HG03159 (cell line): Measurements from ENCODE around the gene DCTN3.

Source experiments
- ATAC-seq: cut with Tn5 transposase; IDR thresholded peaks from one replicate; pipeline ENCODE4 v1.9.1; 2021; ENCODE audit warnings: mild to moderate bottlenecking, moderate library complexity; ENCODE audit not compliant: unreplicated experiment

The DCTN3 gene

DNA sequence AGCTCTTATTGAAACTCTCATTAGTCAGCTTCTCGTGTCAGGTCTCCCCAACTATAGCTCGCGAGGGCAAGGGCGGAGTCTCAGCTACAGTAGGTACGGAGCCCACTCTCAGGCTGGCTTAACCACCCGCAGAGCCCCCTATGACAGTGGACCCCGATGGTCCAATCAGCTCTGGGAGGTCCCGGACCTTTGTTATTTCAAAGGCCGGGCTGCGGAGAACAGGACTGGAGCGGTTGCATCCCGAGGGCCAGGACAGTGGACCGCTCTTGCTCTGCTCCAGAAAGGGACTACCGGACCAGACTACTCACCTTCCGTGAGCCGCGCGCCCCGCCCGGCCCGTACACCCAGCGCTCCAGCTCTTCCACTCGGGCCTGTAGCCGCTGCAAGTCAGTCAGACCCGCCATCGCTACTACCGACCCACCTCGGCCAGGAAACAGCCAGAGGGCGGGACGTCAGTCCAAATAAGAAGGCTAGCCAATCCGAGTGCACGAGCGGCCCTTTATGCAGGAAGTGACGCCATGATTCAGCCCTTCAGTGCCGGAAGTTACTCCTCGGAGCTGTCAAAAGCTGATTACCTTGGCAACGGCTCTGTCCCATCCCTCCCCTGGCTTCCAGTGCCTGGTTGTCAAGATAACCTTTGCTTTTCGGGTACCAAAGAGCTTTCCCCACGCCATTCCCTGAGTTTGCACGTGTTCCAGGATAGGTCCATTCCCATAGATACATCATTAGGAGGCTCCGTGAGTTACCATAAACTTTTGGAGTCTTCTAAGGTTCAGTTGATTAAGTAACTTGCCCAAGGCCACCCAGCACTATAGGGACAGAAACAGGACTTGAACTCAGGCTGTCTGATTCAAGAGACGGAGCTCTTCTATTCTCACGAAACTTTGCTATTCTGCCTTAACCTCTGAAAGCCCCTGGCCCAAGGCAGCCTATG is at the start of gene DCTN3:
Gene DCTN3 (minus strand): TSS at position 435 of the 934 bp plus-strand sequence. CDS start 31 bp downstream, at position 404.
- ATAC-seq, result peak; percentile 98

DNA sequence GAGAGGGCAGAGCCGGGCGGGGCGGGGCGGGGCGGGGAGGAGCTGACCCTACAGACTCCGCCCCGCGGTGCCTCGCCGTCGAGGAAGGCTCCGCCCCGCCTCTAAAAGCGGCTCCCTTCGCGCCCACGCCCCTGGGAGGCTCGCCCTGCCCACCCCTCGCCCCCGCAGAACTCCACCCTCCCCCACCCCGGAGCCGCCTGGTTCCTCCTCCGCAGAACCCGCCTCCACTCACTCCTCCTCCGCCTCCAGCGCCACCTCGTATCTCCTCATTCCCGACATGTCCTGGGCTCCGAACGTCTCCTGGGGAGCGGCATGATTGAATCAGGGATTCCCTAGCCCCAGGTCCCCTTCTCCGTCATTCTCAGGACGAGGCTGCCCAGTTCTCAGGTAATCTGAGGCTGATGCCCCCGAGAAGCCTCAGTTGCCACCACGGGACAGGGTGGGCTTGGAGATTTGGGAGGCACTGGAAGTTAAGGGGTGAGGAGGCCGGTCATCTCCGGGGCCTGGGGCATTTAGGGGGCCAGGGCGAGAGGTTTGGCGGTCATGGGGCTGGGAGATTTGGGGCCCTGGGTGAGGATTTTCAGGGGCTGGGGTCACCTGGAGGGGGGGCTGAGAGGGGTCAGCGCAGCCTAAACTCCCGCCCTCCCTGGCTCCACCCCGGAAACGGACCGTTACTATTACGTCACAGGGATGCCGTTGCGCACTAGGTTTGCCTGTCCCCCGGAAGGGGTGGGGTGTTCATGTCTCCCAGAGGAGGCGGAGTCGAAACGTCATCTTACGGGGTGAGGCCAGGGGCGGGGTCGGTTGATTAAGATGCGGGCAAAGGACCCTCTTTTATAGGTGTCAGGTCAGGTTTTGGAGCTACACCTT is 45.3 kb upstream of the DCTN3 start:
- ATAC-seq, result peak; percentile 59

DNA sequence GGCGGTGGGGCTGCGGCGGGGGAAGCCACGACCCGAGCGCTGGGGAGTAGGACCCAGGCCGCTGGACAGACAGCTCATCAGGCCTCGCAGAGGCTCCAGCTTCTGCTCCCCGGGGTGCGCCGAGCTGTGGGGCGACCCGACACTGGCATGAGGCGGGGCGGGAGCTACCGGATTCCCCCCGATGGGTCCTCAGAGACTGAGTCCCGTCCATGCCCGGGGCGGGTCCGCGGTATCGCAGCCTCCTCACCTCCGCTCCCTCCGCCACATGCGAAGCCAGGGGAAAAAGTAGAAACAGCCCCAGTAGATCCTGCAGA is 44.7 kb upstream of the DCTN3 start:
- peak; percentile 13 for ATAC-seq

DNA sequence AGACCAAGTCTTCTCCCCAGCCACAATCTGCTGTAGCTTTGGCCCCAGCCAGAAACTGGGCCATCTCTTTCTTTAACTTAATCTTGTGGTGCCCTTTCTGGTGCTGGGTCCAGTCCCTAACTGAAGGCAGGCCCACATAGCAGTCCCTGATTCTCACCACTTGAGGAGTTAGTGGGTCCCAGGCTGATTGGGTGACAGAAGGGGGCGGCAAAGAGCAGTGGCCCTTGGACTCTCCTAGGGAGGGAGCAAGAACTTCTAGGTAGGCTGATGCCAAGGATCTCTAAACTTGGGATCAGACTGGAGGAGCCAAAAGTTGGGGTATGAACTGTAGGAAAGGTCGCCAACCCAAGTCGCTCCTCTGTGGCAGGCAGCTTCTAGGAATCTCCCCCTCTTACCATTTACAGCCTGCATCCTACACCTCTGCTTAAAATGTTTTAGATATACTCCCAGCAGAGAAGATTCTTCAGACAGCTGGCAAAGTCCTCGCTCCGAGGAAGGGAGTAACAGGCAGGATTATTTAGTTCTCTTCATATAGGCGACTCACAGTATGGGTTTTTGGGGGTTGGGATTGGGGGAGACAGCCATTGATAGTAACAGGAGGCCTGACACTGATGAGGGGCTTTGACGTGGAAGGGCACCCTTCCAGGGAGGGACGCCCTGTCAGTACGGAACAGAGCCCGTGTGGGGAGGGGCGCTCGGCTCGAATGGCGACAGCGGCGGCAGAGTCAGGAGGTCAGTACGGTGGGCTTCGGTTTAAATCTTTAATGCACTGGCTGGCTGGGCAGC is 44.2 kb upstream of the DCTN3 start:
- peak; percentile 60 for ATAC-seq

DNA sequence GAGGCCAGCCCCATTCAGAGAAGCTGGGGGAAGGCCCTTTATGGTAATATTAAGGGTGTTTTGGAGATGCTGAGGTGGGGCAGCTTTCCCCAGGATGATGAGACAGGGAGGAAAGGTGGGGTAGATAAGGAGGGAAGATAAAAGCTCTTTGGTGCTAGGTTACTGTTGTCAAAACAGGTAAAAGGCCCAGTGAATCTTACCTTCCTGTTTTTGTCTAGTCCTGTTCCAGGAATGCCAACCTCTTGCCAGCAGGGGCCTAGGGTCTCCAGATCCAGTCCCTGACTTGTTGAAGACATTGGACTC is 43.0 kb upstream of the DCTN3 start:
- ATAC-seq, result no peak

DNA sequence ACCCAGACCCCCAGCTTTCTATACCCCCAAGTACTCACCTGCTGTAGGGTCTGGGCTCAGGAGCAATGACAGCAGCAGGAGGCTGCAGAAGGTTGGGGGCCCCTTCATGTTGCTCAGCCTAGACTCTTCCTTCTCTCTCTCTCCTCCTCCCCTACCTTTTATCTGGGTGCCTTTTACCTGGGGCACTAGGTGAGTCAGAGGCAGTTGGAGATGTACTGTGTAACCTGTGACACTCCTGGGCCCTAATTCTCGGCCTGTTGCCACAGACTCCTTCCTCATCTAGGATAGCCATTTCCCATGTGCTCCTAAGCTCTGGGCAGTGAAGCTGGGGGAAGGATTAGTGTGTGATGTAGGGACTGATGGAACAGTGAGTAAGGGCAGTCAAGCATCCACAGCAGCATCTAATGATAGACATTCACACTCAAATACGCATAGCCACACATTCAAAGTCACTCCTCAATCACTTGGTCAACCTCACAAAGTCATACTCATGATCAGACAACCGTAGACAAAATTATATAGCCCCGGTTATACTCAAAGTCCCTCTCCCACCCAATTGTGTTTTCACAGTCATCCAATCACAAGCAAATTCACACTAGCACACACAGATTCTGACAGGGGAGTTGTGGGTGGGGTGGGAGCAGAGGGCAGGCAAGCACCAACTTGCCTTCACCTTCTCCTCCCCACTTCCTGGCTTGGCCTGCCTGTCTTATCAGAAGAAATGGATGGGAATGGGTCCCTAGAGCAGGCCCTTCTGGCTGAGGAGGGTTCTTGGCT is 42.4 kb upstream of the DCTN3 start, which contains the start of gene CCL27:
Gene CCL27 (minus strand): TSS at position 132 of the 777 bp plus-strand sequence. CDS start 24 bp downstream, at position 108.
- no peak for ATAC-seq

DNA sequence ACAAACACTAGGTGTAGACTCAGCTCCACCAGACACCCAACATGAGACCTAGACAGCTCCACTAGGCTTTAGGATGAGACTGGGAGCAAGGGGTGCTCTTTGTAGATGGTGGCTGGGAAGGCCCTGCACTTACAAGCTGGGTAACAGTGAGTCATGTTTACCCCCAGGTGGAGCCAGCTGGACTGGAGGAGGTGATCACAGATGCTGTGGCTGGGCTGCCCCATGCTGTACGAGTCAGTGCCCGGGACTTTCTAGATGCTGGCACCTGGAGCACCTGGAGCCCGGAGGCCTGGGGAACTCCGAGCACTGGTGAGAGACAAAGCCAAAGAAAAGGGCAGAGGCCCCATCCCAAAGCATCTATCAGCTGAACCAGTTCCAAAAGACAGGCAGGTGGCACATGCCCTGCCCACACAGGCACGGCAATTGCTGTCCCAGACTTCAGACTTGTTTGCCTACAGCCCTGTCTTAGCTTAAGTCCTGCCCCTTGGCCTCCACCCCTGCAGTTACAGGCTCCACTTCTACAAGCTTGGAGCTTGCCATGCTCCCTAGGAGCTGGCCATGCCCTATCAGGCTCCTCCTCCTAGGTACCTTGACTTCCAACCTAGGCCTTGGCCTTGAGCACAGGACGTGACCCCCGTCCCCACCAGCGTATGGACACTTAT is 39.4 kb upstream of the DCTN3 start:
- ATAC-seq, result no peak

DNA sequence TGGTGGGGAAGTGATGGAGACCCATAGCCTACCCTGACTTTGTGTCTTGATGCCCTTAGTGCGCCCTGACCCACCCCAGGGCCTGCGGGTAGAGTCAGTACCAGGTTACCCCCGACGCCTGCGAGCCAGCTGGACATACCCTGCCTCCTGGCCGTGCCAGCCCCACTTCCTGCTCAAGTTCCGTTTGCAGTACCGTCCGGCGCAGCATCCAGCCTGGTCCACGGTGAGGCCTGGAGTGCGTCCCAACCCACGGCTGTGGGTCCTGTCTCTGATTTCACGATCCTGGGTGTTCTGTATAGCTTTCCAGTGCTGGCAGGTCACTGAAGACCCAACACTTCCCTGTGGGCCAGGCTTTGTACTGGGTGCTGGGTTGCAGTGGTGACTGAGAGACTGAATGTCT is 38.2 kb upstream of the DCTN3 start:
- ATAC-seq, result no peak

DNA sequence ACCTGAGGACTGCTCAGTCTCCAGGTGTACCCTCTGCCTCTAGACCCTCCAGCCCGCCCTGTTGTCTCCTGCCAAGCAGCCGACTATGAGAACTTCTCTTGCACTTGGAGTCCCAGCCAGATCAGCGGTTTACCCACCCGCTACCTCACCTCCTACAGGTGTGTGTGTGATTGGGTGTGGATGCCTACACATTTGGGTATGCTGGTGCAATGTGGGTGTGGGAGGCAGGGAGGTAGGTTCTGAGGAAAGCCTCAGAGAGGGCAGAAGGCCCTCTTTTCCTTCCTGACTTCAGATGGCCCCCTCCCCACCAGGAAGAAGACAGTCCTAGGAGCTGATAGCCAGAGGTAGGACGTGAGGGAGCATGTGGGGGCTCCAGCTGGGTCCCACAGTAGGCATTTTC is 36.7 kb upstream of the DCTN3 start:
- ATAC-seq, result no peak

DNA sequence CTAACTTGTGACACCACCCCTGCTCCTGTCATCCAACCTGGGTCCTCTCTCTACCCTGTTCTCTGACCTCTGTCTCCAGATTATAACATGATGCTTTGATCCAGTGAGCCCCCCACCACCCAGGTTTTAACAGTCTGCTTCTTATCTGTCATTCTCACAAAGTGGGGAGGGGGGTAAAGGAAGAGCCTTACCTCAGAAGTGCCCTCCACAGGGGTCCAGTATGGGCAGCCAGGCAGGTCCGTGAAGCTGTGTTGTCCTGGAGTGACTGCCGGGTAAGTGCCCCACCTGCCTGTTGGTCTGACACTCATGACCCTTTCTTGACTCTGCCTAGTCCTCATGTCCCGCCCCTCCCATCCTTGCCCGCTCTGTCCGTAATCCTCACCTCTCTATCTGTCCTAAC is 35.1 kb upstream of the DCTN3 start:
- no peak for ATAC-seq

DNA sequence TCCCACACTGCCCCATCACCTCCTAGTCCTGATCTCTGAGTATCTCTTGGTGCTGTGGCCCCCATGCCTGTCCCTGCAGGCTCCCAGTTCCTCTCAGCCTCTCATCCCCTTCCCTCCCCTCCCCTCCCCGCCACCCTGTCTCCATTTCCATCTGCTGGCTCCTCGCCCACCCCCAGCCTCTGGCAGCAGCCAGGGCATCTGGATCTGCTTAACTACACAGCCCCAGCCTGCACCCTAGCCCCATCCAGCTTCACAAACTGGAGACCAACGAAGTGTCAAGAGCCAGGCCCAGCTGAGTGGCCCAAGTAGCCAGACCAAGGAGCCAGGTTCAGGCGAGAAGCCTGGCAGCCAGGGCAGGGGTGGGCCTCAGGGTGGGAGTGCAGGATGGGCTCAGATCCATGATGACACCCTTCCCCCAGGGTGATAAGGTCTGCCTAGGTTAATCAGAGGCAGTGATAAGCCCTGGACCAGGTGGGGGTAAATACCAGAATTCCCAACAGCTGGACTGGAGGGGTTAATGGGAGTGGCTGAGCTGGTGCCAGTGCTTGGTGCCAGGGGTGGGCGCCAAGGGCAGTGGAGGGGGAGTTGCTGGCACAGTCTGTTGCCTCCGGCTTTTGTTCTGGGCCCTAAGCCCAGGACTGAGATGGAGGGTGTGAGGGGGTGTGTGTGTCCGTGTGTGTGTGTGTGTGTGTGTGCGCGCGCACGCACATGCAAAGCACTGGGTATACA is 34.2 kb upstream of the DCTN3 start:
- no peak for ATAC-seq

DNA sequence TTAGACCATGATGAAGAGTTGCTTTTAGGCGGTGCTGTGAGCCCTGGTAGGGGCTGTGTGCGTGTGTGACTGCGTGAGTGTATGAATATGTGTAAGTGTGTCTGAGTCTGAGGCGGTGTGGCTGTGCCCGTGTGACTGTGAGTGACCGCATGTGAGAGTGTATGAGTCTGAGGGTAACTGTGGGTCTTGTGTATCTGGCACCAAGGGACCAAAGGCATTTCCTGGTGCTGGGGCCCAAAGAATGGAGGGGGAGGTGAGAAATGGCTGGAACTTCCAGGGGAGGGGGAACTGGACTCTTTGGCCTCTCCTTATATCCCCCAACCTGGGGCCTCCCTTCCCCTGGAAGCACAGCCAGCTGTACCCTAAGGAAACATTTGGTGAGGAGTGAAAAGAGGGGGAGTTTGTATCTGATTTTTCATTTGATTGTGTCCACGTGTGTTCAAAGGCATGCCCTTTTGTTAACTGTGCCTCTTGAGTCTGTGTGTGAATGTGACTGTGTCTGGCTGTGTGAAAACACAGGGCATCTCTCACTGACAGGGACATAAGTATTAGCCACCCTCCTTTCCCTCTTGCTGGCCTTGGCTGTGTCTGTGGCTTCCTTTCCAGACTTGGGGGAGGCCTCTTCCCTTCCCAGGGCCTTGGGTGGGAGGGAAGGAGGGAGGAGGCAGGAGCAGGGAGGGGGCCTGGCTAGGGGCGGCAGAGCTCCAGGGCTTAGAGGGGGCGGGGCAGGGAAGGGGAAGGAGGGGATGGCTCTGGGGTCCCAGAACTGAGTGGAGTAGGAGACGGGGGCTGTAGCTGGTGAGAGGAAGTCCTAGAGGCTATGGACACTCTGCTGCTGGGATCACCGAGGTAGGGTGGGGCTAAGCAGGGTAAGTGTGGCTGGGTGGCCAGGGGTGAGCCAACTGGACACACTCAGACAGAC is 33.1 kb upstream of the DCTN3 start:
- ATAC-seq, result no peak

DNA sequence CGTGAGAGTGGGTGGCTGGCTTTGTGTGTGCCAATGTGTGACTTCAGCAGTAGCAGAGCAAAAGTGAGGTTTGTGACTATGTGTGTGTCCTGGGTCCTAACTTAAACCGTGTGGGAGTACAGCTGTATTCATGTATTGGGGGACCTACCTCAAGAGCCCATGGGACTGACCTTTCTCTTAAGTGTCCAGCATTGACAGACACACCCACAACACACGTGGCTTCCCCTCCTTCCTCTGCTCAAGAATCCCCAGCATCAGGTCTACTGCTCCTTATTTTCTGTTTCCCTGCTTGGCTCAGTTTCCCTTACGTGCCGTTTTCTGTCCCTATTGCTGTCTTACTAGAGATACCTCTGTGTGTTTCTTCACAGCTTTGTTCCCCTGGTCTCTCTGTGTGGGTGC is 32.3 kb upstream of the DCTN3 start:
- ATAC-seq, result no peak

DNA sequence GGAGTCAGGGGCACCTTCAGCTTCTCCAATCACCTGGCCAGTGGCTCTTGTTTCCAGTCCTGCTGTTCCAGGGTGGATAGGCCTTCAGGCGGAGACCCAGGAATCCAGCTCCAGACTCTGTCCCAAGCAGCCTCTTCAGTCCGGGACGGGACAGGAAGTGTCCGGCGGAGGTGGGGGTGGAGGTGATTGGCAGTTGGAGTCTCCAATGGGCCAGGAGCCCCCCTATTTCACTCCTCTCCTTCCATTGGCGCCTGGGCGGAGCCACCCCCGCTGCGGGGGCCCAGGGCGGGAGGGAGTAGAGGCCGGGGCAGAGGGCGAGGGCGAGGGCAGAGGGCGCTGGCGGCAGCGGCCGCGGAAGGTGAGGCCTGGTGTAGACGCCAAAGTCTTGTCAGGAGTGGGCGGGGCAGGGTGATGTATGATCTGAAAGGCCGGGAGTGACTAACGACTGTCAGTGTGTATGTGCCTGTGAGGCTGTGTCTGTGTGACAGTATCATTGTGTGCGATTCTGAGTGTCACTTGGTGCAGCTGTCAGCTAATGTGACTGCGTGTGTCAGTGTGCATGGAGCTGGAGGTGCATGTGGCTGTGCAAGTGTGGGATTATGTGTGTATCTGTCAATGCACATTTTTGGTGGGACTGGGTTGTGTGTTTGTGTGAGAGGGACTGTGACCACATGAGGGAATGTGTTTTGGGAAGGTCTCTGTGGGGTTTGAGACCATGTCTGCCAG is 31.7 kb upstream of the DCTN3 start, which contains the start of gene IL11RA:
Gene IL11RA (plus strand): TSS at position 310 of the 726 bp plus-strand sequence. CDS start 3,033 bp downstream, outside the sequence.
- no peak for ATAC-seq

DNA sequence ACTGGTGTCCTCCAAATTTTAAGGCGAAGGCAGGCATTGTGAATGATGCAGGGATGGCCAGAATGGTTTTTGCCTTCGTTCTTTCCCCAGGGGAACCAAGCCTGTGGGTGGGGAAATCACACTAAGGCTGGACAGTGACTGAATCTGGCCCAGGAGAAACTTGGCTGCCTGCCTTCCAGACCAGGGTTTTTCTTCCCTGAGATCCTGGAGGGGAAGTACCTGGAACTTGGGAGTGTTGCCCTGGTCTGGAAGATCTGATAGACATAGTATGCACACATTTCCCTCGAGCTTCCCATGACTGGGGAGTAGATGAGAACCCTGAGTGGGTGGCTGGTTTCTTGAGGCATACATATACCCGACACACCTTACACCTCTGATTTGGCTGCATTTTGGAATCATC is 31.0 kb upstream of the DCTN3 start:
- ATAC-seq, result no peak

DNA sequence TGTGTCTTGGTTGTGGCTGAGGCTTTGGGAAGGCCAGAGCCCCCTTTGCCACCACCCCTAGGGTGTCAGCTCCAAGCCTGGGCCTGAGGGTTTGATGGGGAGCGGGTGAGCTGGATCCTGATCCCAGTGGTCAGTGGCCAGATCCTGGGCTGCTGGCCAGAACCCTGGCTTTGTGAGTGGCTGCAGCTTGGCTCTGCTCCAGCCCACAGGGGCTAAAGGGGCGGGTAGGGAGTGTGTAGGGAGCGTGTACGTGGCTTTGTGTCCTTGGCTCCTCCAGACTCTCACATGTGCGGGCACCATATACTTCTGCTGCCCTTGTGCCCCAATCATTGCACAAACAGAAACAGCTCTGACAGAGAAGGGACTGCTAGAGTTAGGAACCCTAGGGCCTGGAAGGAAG is 30.5 kb upstream of the DCTN3 start:
- ATAC-seq, result no peak

DNA sequence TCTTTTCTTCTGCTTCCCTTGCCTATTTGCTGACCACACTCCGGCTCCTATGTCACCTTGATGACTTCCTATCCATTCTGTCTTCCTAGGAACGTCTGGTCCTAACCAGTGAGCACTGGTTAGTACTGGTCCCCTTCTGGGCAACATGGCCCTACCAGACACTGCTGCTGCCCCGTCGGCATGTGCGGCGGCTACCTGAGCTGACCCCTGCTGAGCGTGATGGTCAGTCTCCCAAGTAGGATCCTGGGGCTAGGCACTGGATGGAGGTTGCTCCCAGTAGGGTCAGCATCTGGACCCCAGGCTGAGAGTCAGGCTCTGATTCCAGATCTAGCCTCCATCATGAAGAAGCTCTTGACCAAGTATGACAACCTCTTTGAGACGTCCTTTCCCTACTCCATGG is 28.4 kb upstream of the DCTN3 start:
- no peak for ATAC-seq
